Spleen (tissue), 7 donors: ENCODE measurements around the gene KIAA0319L.

Experiments
- CTCF ChIP-seq, 11 experiments: fragments of 200-600 bp in 7 of 11; fragments of 450-650 bp in 4 of 11; sonication (generic) in 4 of 11; IDR thresholded peaks in 8 of 11; conservative IDR thresholded peaks in 3 of 11; 1 replicate in 7 of 11; 2 replicates in 4 of 11; pipeline versions ENCODE4 v1.4.0 to v1.8.0; 2016 to 2021; ENCODE audit warnings: antibody characterized with exemption in 11 of 11, inconsistent platforms in 4 of 11, mild to moderate bottlenecking in 1 of 11
- POLR2A ChIP-seq, 3 donors: fragments of 450-650 bp; IDR thresholded peaks; one replicate each; pipeline ENCODE4 v1.5.1; 2017; ENCODE audit warnings: antibody characterized with exemption in 3 of 3, mild to moderate bottlenecking in 1 of 3
- POLR2AphosphoS5 ChIP-seq, 3 donors: sonication (generic); formaldehyde crosslinking; IDR thresholded peaks; one replicate each; pipeline ENCODE4 v1.5.1; 2017; ENCODE audit warnings: antibody characterized with exemption in 3 of 3
- donor health status: DM: no; HTN: no; CAD: no; lungs with moderate emphysema.
- donor health status: DM: no; HTN: no; CAD: no.
- donor health status: DM: no; HTN: no; CAD: no.

- TF ChIP-seq POLR2A (IDR thresholded peaks at IDR 0.05) (no peak), CTCF (IDR thresholded peaks at IDR 0.05 in 8 of 11, conservative IDR thresholded peaks at IDR 0.05 in 3 of 11) (no peak), POLR2AphosphoS5 (IDR thresholded peaks at IDR 0.05) (no peak)
These were observed 41.7 kb upstream of the KIAA0319L start for GRCh38 chr1:35598895-35599294.
